Transverse colon (tissue), 4 donors: ENCODE data around the gene DARS2. TPM values are rescaled to one million over a fixed set of nuclear protein-coding genes. Genes with fewer than 3 reads are reported as not detected.
A peak's percentile ranks its signal among the peaks of the same experiment; 100 is the strongest.

Experiments
- DNase-seq: peaks from one replicate; pipeline ENCODE4 v3.0.0-alpha.2; 2019
- H3K27ac ChIP-seq, 4 donors: fragments of 200-600 bp; sonication (generic); 2 replicates each; pipeline ENCODE4 v1.5.1; 2016 to 2018; ENCODE audit warnings: inconsistent platforms in 4 of 4
- H3K27me3 ChIP-seq: fragments of 200-600 bp; sonication (generic); 2 replicates; pipeline ENCODE4 v1.5.1; 2017; ENCODE audit warnings: inconsistent platforms
- H3K36me3 ChIP-seq, 4 donors: fragments of 200-600 bp; sonication (generic); 2 replicates each; pipeline ENCODE4 v1.5.1; 2017 to 2019; ENCODE audit warnings: inconsistent platforms in 4 of 4
- H3K4me1 ChIP-seq, 4 donors: fragments of 200-600 bp; sonication (generic); 2 replicates each; pipeline ENCODE4 v1.5.1; 2017 to 2020; ENCODE audit warnings: inconsistent platforms in 4 of 4
- H3K4me3 ChIP-seq, 4 donors: fragments of 200-600 bp; sonication (generic); 1 replicate in 1 of 4; 2 replicates in 3 of 4; pipeline versions ENCODE4 v1.5.1 to v1.6.1; 2017 to 2019; ENCODE audit warnings: inconsistent platforms in 4 of 4
- H3K9me3 ChIP-seq, 2 donors: fragments of 200-600 bp; sonication (generic); 2 replicates each; pipeline ENCODE4 v1.5.1; 2017 to 2019; ENCODE audit warnings: inconsistent platforms in 2 of 2
- EP300 ChIP-seq: sonication (generic); formaldehyde crosslinking; IDR thresholded peaks from one replicate; pipeline ENCODE4 v1.6.1; 2017; ENCODE audit warnings: antibody characterized with exemption, low read depth
- POLR2A ChIP-seq: fragments of 450-650 bp; IDR thresholded peaks from one replicate; pipeline ENCODE4 v1.6.1; 2016; ENCODE audit warnings: antibody characterized with exemption, mild to moderate bottlenecking, moderate library complexity
- POLR2AphosphoS5 ChIP-seq, 3 donors: sonication (generic); formaldehyde crosslinking; IDR thresholded peaks; one replicate each; pipeline ENCODE4 v1.6.1; 2016; ENCODE audit warnings: antibody characterized with exemption in 3 of 3
- WGBS, 2 donors: methylation state at CpG; one replicate each; pipeline ENCODE4 v1.1.5; 2018; ENCODE audit warnings: low coverage in 1 of 2; 5-methylcytosine and 5-hydroxymethylcytosine counted together
- in situ Hi-C, 4 donors: fragments of 200-750 bp; cut with MboI; loops; one replicate each; pipeline versions ENCODE4 v1.15.0 to v1.15.1; 2017; ENCODE audit warnings: low sequenced_read_pairs in 3 of 4, low pct_ligation_motif_present in 1 of 4, low pct_unique_long_range_greater_than_20kb in 1 of 4
- intact Hi-C: fragments of 100-400 bp; cut with DNase I; formaldehyde crosslinking; loops from one replicate; pipeline ENCODE4 v1.15.1; 2023; ENCODE audit warnings: low total_unique reads
- total RNA-seq, 4 donors: library from RNA; depleted of rRNA; stranded (reverse); fragments of >200 nt; gene quantifications; one replicate each; pipeline ENCODE4 v1.1.0, GENCODE V29; 2016
- TF ChIP-seq, protein P1 (sequence below), 5 experiments: fragments of 200-600 bp in 3 of 5; fragments of 450-650 bp in 2 of 5; sonication (generic) in 3 of 5; IDR thresholded peaks; 1 replicate in 2 of 5; 2 replicates in 3 of 5; pipeline ENCODE4 v1.5.1; 2016 to 2017; ENCODE audit warnings: antibody characterized with exemption in 5 of 5, inconsistent platforms in 3 of 5, mild to moderate bottlenecking in 2 of 5, moderate library complexity in 1 of 5

The DARS2 gene
- total RNA-seq, 4 donors from 2014 or later = 12.0 to 19.7 (median 16.6) TPM

DNA sequence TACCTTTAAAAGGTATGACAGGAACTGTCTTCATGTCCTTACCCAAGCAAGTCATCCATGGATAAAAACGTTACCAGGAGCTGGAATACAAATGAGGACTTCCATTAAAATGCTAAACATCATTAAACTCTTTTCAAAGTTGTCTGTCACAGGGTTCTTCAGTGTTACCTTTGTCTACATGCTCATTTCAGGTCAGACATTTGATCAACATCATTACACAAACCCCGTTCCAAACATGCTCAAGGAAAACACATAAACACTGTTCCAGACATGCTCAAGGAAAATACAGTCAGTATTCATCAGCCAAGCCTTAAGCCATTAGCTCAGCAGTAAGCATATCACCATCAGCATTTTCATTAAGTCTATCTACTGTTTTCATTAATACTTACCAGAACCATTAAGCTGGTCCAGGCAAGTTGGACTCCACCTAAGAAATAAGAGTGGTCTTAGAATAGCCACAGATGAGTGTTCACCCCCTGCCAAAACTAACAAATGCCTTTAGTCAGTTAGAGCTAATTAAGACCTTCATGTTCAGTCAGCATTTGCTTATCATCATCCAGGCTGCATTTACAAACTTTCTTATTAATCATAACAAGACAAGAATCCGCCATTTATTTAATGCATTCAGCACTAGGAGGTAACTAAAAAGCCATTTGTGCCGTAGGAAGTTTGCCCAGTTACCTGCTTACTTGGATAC is 41.1 kb downstream of the DARS2 start:
- peaks cover 0 to 27% (median 13%) of the 10 kb centered on the region in 4 donors for H3K36me3 ChIP-seq
- peak overlapping the region in 2 of 4 donors; percentile 71 to 75 for H3K4me3 ChIP-seq
- TF ChIP-seq POLR2A (no peak), POLR2AphosphoS5 (IDR thresholded peaks at IDR 0.05) (no peak), EP300 (no peak)
- TF ChIP-seq, protein P1, sequence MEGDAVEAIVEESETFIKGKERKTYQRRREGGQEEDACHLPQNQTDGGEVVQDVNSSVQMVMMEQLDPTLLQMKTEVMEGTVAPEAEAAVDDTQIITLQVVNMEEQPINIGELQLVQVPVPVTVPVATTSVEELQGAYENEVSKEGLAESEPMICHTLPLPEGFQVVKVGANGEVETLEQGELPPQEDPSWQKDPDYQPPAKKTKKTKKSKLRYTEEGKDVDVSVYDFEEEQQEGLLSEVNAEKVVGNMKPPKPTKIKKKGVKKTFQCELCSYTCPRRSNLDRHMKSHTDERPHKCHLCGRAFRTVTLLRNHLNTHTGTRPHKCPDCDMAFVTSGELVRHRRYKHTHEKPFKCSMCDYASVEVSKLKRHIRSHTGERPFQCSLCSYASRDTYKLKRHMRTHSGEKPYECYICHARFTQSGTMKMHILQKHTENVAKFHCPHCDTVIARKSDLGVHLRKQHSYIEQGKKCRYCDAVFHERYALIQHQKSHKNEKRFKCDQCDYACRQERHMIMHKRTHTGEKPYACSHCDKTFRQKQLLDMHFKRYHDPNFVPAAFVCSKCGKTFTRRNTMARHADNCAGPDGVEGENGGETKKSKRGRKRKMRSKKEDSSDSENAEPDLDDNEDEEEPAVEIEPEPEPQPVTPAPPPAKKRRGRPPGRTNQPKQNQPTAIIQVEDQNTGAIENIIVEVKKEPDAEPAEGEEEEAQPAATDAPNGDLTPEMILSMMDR (IDR thresholded peaks at IDR 0.05) = no peak
- in situ Hi-C loops (no loop called here), intact Hi-C loops (no loop called here)
- H3K9me3 ChIP-seq = no peaks in the 10 kb centered on the region
- no peak for DNase-seq
- peak overlapping the region in 3 of 4 donors; percentile 24 to 98 (median 96) for H3K27ac ChIP-seq
- 24 to 30% methylated on average over 2 to 4 of the region's 4 CpGs for WGBS, 2 donors
- H3K4me1 ChIP-seq = peaks cover 10 to 47% (median 34%) of the 10 kb centered on the region in 4 donors
- H3K27me3 ChIP-seq = no peaks in the 10 kb centered on the region

DNA sequence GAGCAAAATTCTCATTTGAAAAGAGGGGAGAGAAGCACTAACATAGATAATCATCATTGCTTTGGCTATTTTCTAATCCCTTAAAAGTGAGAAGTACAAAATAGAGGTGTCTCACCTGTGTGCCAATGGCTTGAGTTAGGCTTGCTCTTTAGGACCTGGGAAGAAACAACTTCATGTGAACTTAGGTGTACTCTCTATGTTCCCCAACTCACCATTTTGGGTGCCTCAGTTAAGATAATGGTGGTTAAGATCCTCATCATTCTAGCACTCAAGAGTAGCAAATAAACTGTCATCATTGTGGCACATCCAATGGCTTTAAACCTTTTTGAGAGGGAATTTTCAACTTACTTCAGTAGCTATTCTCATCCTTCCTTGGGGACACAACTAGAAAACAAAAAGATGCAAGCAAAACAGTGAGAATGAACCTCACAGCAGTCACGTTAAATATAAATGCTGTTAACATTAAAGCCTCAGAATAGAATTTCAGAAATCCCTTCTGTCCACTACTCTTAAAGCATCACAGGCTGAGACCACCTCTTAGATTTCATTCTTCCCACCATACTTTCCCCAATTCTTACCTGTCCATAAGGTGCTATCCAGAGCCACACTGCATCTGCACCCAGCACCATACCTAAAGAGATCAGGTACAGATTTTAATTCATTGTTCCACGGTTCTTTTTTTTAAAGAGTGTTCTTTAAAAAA is 42.1 kb downstream of the DARS2 start:
- in situ Hi-C loops = no loop called here
- TF ChIP-seq POLR2AphosphoS5 (IDR thresholded peaks at IDR 0.05) (no peak), POLR2A (no peak), EP300 (no peak)
- TF ChIP-seq, protein P1 (IDR thresholded peaks at IDR 0.05) = no peak
- Histone ChIP-seq H3K36me3 (peaks cover 0 to 27% (median 13%) of the 10 kb centered on the region in 4 donors), H3K4me1 (peaks cover 10 to 52% (median 34%) of the 10 kb centered on the region in 4 donors), H3K27me3 (no peaks in the 10 kb centered on the region), H3K9me3 (no peaks in the 10 kb centered on the region), H3K27ac (peak overlapping the region; percentile 95 to 98 (median 97)), H3K4me3 (peak overlapping the region in 3 of 4 donors; percentile 57 to 75 (median 71))
- intact Hi-C loops = no loop called here
- WGBS, 2 donors = 10 to 13% methylated on average over 2 of the region's 2 CpGs
- no peak for DNase-seq

GRCh38 chr1:173867141-173867752 is 42.8 kb downstream of the DARS2 start:
- H3K9me3 ChIP-seq = no peaks in the 10 kb centered on the region
- peak overlapping the region; percentile 95 to 98 (median 97) for H3K27ac ChIP-seq
- WGBS, 2 donors = 0 to 4% methylated on average over 9 to 32 of the region's 32 CpGs
- peaks cover 10 to 52% (median 34%) of the 10 kb centered on the region in 4 donors for H3K4me1 ChIP-seq
- TF ChIP-seq POLR2A (no peak), POLR2AphosphoS5 (IDR thresholded peaks at IDR 0.05) (no peak), EP300 (no peak)
- TF ChIP-seq, protein P1 (IDR thresholded peaks at IDR 0.05) = no peak
- H3K36me3 ChIP-seq = peaks cover 0 to 27% (median 13%) of the 10 kb centered on the region in 4 donors
- DNase-seq = no peak
- in situ Hi-C loops (no loop called here), intact Hi-C loops (no loop called here)
- no peaks in the 10 kb centered on the region for H3K27me3 ChIP-seq
- H3K4me3 ChIP-seq = peak overlapping the region; percentile 55 to 75 (median 64)

DNA sequence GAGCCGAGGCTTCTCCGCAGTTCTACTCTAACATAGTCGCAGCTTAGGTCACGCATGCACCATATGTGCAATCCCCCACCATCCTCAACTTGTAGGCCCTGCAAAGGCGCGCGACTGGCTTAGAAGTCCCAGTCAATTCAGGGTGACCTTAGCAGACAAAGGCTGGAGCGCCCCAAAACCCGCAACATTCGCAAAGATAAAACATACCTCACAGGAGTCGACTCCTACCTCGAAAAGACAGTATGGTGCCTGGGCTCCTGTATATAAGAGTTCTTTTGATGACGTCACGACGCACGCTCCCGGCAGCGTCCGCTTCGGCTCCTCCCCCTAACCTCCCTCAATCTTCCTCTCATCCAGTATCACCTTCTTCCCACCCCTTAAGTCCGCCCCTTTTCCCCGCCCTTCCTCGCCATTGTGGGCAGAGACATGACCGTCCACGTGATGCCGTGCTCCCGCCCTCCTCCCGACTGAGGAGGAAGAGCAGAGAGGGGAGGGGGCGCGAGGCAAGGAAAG is 43.3 kb downstream of the DARS2 start, which contains the start of gene GAS5:
Gene GAS5, minus strand, starts transcription at position 237 of the 513 bp plus-strand sequence.
- TF ChIP-seq, protein P1 (IDR thresholded peaks at IDR 0.05) = peak in 1 of 5 experiments; percentile 23
- TF ChIP-seq POLR2A = peak; percentile 99
- peak; percentile 99 for TF ChIP-seq POLR2AphosphoS5 (IDR thresholded peaks at IDR 0.05)
- TF ChIP-seq EP300 = no peak
- Histone ChIP-seq H3K4me3 (peak within 1 kb of the TSS; percentile 57 to 75 (median 70)), H3K4me1 (peaks cover 10 to 52% (median 34%) of the 10 kb centered on the region in 4 donors), H3K27ac (peak within 1 kb of the TSS; percentile 95 to 98 (median 97)), H3K36me3 (peaks cover 0 to 25% (median 12%) of the 10 kb centered on the region in 4 donors), H3K27me3 (no peaks in the 10 kb centered on the region), H3K9me3 (no peaks in the 10 kb centered on the region)
- in situ Hi-C loops (no loop called here), intact Hi-C loops (no loop called here)
- 0% methylated on average over 10 to 27 of the region's 30 CpGs for WGBS, 2 donors
- peak; percentile 100 for DNase-seq
